Activated T-cell treated with anti-CD3 and anti-CD28 coated beads, Interleukin-2, amount 50 U/mL, for 4 hours (primary cell): Measurements from ENCODE around the gene PSMA7. TPM values are rescaled to one million over a fixed set of nuclear protein-coding genes. Genes with fewer than 3 reads are reported as not detected.

Source experiments
- ATAC-seq, 2 donors: fragments of 200-7000 bp; cut with Tn5 transposase; one replicate each; pipeline ENCODE4 v1.10.0; 2021
- DNase-seq: peaks from one replicate; pipeline ENCODE4 v3.0.0-alpha.2; 2020
- H3K27me3 Mint-ChIP-seq: one replicate; pipeline ENCODE4 v1.8.0; 2021; ENCODE audit warnings: low read depth, mixed read lengths
- H3K36me3 Mint-ChIP-seq: one replicate; pipeline ENCODE4 v1.8.0; 2022; ENCODE audit warnings: mixed read lengths; ENCODE audit not compliant: insufficient read depth
- H3K4me1 Mint-ChIP-seq: one replicate; pipeline ENCODE4 v1.8.0; 2021; ENCODE audit warnings: low read depth, mixed read lengths
- H3K4me3 Mint-ChIP-seq: one replicate; pipeline ENCODE4 v1.8.0; 2021; ENCODE audit warnings: mild to moderate bottlenecking, moderate library complexity, mixed read lengths
- H3K9me3 Mint-ChIP-seq: one replicate; pipeline ENCODE4 v1.8.0; 2021; ENCODE audit warnings: mixed read lengths
- total RNA-seq, 3 donors: library from RNA; stranded (reverse); gene quantifications; one replicate each; pipeline ENCODE4 v1.2.1, GENCODE V29; 2021

PSMA7 gene
- total RNA-seq, 3 donors from 2014 or later, result 651 to 699 (median 689) TPM

- Mint-ChIP-seq H3K36me3 (peaks cover 10% of the 10 kb centered on the region), H3K27me3 (no peaks in the 10 kb centered on the region), H3K4me3 (no peak overlapping the region), H3K9me3 (no peaks in the 10 kb centered on the region), H3K4me1 (peaks cover 6% of the 10 kb centered on the region)
- DNase-seq (no peak), ATAC-seq (no peak)
Observed at GRCh38 chr20:62177307-62177706, 34.1 kb upstream of the PSMA7 start.

- Mint-ChIP-seq H3K4me3 (no peak overlapping the region), H3K36me3 (peaks cover 10% of the 10 kb centered on the region), H3K9me3 (no peaks in the 10 kb centered on the region), H3K27me3 (no peaks in the 10 kb centered on the region), H3K4me1 (peaks cover 3% of the 10 kb centered on the region)
- ATAC-seq (no peak), DNase-seq (no peak)
Observed at GRCh38 chr20:62176866-62177265, 33.7 kb upstream of the PSMA7 start.

- ATAC-seq (no peak), DNase-seq (no peak)
- Mint-ChIP-seq H3K4me1 (no peaks in the 10 kb centered on the region), H3K36me3 (peaks cover 10% of the 10 kb centered on the region), H3K27me3 (no peaks in the 10 kb centered on the region), H3K9me3 (no peaks in the 10 kb centered on the region), H3K4me3 (no peak overlapping the region)
Observed at GRCh38 chr20:62175711-62176110, 32.5 kb upstream of the PSMA7 start.

- Mint-ChIP-seq H3K4me3 (no peak overlapping the region), H3K9me3 (no peaks in the 10 kb centered on the region), H3K36me3 (peaks cover 10% of the 10 kb centered on the region), H3K4me1 (no peaks in the 10 kb centered on the region), H3K27me3 (no peaks in the 10 kb centered on the region)
- ATAC-seq (no peak), DNase-seq (no peak)
Observed at GRCh38 chr20:62174870-62175624, 31.9 kb upstream of the PSMA7 start.

- Mint-ChIP-seq H3K4me1 (no peaks in the 10 kb centered on the region), H3K27me3 (no peaks in the 10 kb centered on the region), H3K36me3 (peaks cover 10% of the 10 kb centered on the region), H3K9me3 (no peaks in the 10 kb centered on the region), H3K4me3 (no peak overlapping the region)
- ATAC-seq (no peak), DNase-seq (no peak)
Observed at GRCh38 chr20:62174021-62174804, 31.0 kb upstream of the PSMA7 start.

- Mint-ChIP-seq H3K27me3 (no peaks in the 10 kb centered on the region), H3K4me3 (no peak overlapping the region), H3K4me1 (no peaks in the 10 kb centered on the region), H3K9me3 (no peaks in the 10 kb centered on the region), H3K36me3 (peaks cover 13% of the 10 kb centered on the region)
- no peak for ATAC-seq
- DNase-seq, result no peak
Observed at GRCh38 chr20:62172666-62173065, 29.5 kb upstream of the PSMA7 start.

- peaks cover 13% of the 10 kb centered on the region for H3K36me3 Mint-ChIP-seq
- no peaks in the 10 kb centered on the region for H3K4me1 Mint-ChIP-seq
- H3K27me3 Mint-ChIP-seq, result no peaks in the 10 kb centered on the region
- H3K9me3 Mint-ChIP-seq, result no peaks in the 10 kb centered on the region
- ATAC-seq, result no peak
- H3K4me3 Mint-ChIP-seq, result no peak overlapping the region
- no peak for DNase-seq
Observed at GRCh38 chr20:62171245-62171644, 28.1 kb upstream of the PSMA7 start.

- DNase-seq (no peak), ATAC-seq (no peak)
- Mint-ChIP-seq H3K27me3 (no peaks in the 10 kb centered on the region), H3K4me3 (no peak overlapping the region), H3K9me3 (no peaks in the 10 kb centered on the region), H3K4me1 (no peaks in the 10 kb centered on the region), H3K36me3 (peaks cover 14% of the 10 kb centered on the region)
Observed at GRCh38 chr20:62170536-62170935, 27.3 kb upstream of the PSMA7 start.

GRCh38 chr20:62168890-62169435, 25.8 kb upstream of the PSMA7 start:
- no peaks in the 10 kb centered on the region for H3K27me3 Mint-ChIP-seq
- H3K4me3 Mint-ChIP-seq, result no peak overlapping the region
- ATAC-seq (no peak), DNase-seq (no peak)
- H3K4me1 Mint-ChIP-seq, result no peaks in the 10 kb centered on the region
- H3K9me3 Mint-ChIP-seq, result no peaks in the 10 kb centered on the region
- peaks cover 12% of the 10 kb centered on the region for H3K36me3 Mint-ChIP-seq

GRCh38 chr20:62168061-62168460, 24.9 kb upstream of the PSMA7 start:
- peaks cover 14% of the 10 kb centered on the region for H3K36me3 Mint-ChIP-seq
- no peaks in the 10 kb centered on the region for H3K4me1 Mint-ChIP-seq
- no peak for ATAC-seq
- H3K27me3 Mint-ChIP-seq, result no peaks in the 10 kb centered on the region
- H3K9me3 Mint-ChIP-seq, result no peaks in the 10 kb centered on the region
- no peak for DNase-seq
- no peak overlapping the region for H3K4me3 Mint-ChIP-seq

- Mint-ChIP-seq H3K27me3 (no peaks in the 10 kb centered on the region), H3K36me3 (peaks cover 14% of the 10 kb centered on the region), H3K4me3 (no peak overlapping the region), H3K9me3 (no peaks in the 10 kb centered on the region), H3K4me1 (no peaks in the 10 kb centered on the region)
- DNase-seq (no peak), ATAC-seq (no peak)
Observed at GRCh38 chr20:62167474-62167873, 24.3 kb upstream of the PSMA7 start.

- DNase-seq, result no peak
- Mint-ChIP-seq H3K27me3 (no peaks in the 10 kb centered on the region), H3K9me3 (no peaks in the 10 kb centered on the region), H3K4me1 (no peaks in the 10 kb centered on the region), H3K4me3 (no peak overlapping the region), H3K36me3 (peaks cover 14% of the 10 kb centered on the region)
- ATAC-seq, result no peak
Observed at GRCh38 chr20:62165762-62166399, 22.7 kb upstream of the PSMA7 start.

- Mint-ChIP-seq H3K4me1 (no peaks in the 10 kb centered on the region), H3K36me3 (peaks cover 16% of the 10 kb centered on the region), H3K9me3 (no peaks in the 10 kb centered on the region), H3K27me3 (no peaks in the 10 kb centered on the region), H3K4me3 (no peak overlapping the region)
- no peak for ATAC-seq
- no peak for DNase-seq
Observed at GRCh38 chr20:62164879-62165761, 21.9 kb upstream of the PSMA7 start.
